GM23338 (cell line): ENCODE measurements around the gene MYBL2. TPM values are rescaled to one million over a fixed set of nuclear protein-coding genes. Genes with fewer than 3 reads are reported as not detected.

ENCODE experiments used
- ATAC-seq: fragments of 200-7000 bp; cut with Tn5 transposase; 3 replicates; pipeline ENCODE4 v1.9.1; 2020
- DNase-seq: peaks from one replicate; pipeline ENCODE4 v3.0.0-alpha.2; 2015; ENCODE audit warnings: low spot score
- H2AFZ ChIP-seq: fragments of 200-600 bp; sonication (generic); 2 replicates; pipeline ENCODE4 v1.8.0; 2016; ENCODE audit warnings: antibody characterized with exemption, mild to moderate bottlenecking, moderate library complexity
- H3F3A ChIP-seq: fragments of 200-600 bp; sonication (generic); replicated peaks from 2 replicates; pipeline ENCODE4 v1.8.0; 2017; ENCODE audit warnings: antibody characterized with exemption, mixed run types, low read depth
- H3K27ac ChIP-seq: fragments of 200-600 bp; sonication (generic); 2 replicates; pipeline ENCODE4 v1.6.1; 2016; ENCODE audit warnings: low read depth
- H3K27me3 ChIP-seq: fragments of 200-600 bp; sonication (generic); 2 replicates; pipeline ENCODE4 v1.8.0; 2016; ENCODE audit warnings: mild to moderate bottlenecking, mixed run types, moderate library complexity; ENCODE audit not compliant: insufficient read depth
- H3K36me3 ChIP-seq: fragments of 200-600 bp; sonication (generic); 2 replicates; pipeline ENCODE4 v1.8.0; 2016; ENCODE audit warnings: mild to moderate bottlenecking; ENCODE audit not compliant: insufficient read depth
- H3K4me1 ChIP-seq: fragments of 200-600 bp; sonication (generic); 2 replicates; pipeline ENCODE4 v1.8.0; 2016; ENCODE audit warnings: mild to moderate bottlenecking, moderate library complexity; ENCODE audit not compliant: insufficient read depth
- H3K4me2 ChIP-seq: fragments of 200-600 bp; sonication (generic); 2 replicates; pipeline ENCODE4 v1.7.1; 2017; ENCODE audit warnings: mixed run types
- H3K4me3 ChIP-seq: fragments of 200-600 bp; sonication (generic); 2 replicates; pipeline ENCODE4 v1.6.1; 2016; ENCODE audit warnings: mixed run types
- H3K79me2 ChIP-seq: fragments of 200-600 bp; sonication (generic); replicated peaks from 2 replicates; pipeline ENCODE4 v1.8.0; 2017; ENCODE audit warnings: mild to moderate bottlenecking; ENCODE audit not compliant: insufficient read depth
- H3K9me2 ChIP-seq: fragments of 200-600 bp; sonication (generic); 2 replicates; pipeline ENCODE4 v1.8.0; 2017; ENCODE audit not compliant: insufficient read depth
- H4K20me1 ChIP-seq: fragments of 200-600 bp; sonication (generic); replicated peaks from 2 replicates; pipeline ENCODE4 v1.8.0; 2017; ENCODE audit warnings: mild to moderate bottlenecking; ENCODE audit not compliant: insufficient read depth
- H3K27ac Mint-ChIP-seq: 2 replicates; pipeline ENCODE4 v1.8.0; 2020; ENCODE audit warnings: inconsistent platforms, mild to moderate bottlenecking, moderate library complexity, mixed read lengths
- H3K27me3 Mint-ChIP-seq: 3 replicates; pipeline ENCODE4 v1.8.0; 2022; ENCODE audit warnings: low read depth, mild to moderate bottlenecking, moderate library complexity, mixed read lengths, inconsistent platforms; ENCODE audit not compliant: insufficient read depth, poor library complexity
- H3K36me3 Mint-ChIP-seq: 3 replicates; pipeline ENCODE4 v1.8.0; 2021; ENCODE audit warnings: low read depth, mild to moderate bottlenecking, inconsistent platforms, moderate library complexity, mixed read lengths
- H3K4me1 Mint-ChIP-seq: 3 replicates; pipeline ENCODE4 v1.8.0; 2020; ENCODE audit warnings: mild to moderate bottlenecking, inconsistent platforms, mixed read lengths
- H3K4me3 Mint-ChIP-seq: 3 replicates; pipeline ENCODE4 v1.8.0; 2021; ENCODE audit warnings: moderate library complexity, mild to moderate bottlenecking, inconsistent platforms, mixed read lengths
- H3K9me3 Mint-ChIP-seq: 3 replicates; pipeline ENCODE4 v1.8.0; 2020; ENCODE audit warnings: moderate library complexity, mild to moderate bottlenecking, inconsistent platforms, mixed read lengths
- CREB1 ChIP-seq: fragments of 250-450 bp; sonication (Bioruptor Pico); IDR thresholded peaks from 2 replicates; pipeline ENCODE4 v1.5.0; 2020; ENCODE audit warnings: low read depth, mild to moderate bottlenecking, moderate library complexity
- CTCF ChIP-seq, 2 experiments: fragments of 200-600 bp in 1 of 2; sonication (generic) in 1 of 2; conservative IDR thresholded peaks; 2 replicates each; pipeline versions ENCODE4 v1.5.1 to v1.6.1; 2016 to 2017; ENCODE audit warnings: antibody characterized with exemption in 2 of 2, low read depth in 2 of 2, mild to moderate bottlenecking in 2 of 2, moderate library complexity in 1 of 2
- EZH2 ChIP-seq: fragments of 200-600 bp; sonication (generic); IDR thresholded peaks from one replicate; pipeline ENCODE4 v1.8.0; 2017; ENCODE audit warnings: antibody characterized with exemption, mild to moderate bottlenecking, low read depth; ENCODE audit not compliant: unreplicated experiment
- EZH2phosphoT487 ChIP-seq: fragments of 200-600 bp; sonication (generic); IDR thresholded peaks from one replicate; pipeline ENCODE4 v1.8.1; 2018; ENCODE audit warnings: antibody characterized with exemption; ENCODE audit not compliant: unreplicated experiment
- JUNB ChIP-seq: IDR thresholded peaks from one replicate; pipeline ENCODE4 v1.6.1; 2016; ENCODE audit warnings: antibody characterized with exemption; ENCODE audit not compliant: unreplicated experiment
- NANOG ChIP-seq: IDR thresholded peaks from 2 replicates; pipeline ENCODE4 v1.6.1; 2016; ENCODE audit warnings: antibody characterized with exemption, borderline replicate concordance
- POLR2AphosphoS5 ChIP-seq: IDR thresholded peaks from 2 replicates; pipeline ENCODE4 v1.6.1; 2016; ENCODE audit warnings: antibody characterized with exemption, low read depth
- REST ChIP-seq: IDR thresholded peaks from one replicate; pipeline ENCODE4 v1.6.1; 2018; ENCODE audit warnings: antibody characterized with exemption; ENCODE audit not compliant: unreplicated experiment
- STAT1 ChIP-seq: IDR thresholded peaks from one replicate; pipeline ENCODE4 v1.6.1; 2016; ENCODE audit warnings: antibody characterized with exemption; ENCODE audit not compliant: unreplicated experiment
- ZNF114 ChIP-seq: fragments of 250-450 bp; sonication (Bioruptor Pico); IDR thresholded peaks from 2 replicates; pipeline ENCODE4 v1.5.0; 2020; ENCODE audit warnings: mild to moderate bottlenecking, moderate library complexity
- ZNF462 ChIP-seq: fragments of 250-450 bp; sonication (Bioruptor Pico); IDR thresholded peaks from 2 replicates; pipeline ENCODE4 v1.5.0; 2020; ENCODE audit warnings: mild to moderate bottlenecking, moderate library complexity
- polyA plus RNA-seq: library from polyadenylated mRNA; unstranded; fragments of >200 nt; fragmentation: Nextera tagmentation; extraction: Ambion mirVana; gene quantifications from 2 replicates; pipeline ENCODE4 v1.2.1, GENCODE V29; 2016
- total RNA-seq: library from RNA; depleted of rRNA; stranded (reverse); fragments of >200 nt; shearing (Covaris generic); gene quantifications from 2 replicates; pipeline ENCODE4 v1.2.3, GENCODE V29; 2014

Gene MYBL2
- total and polyA plus RNA-seq, 2 experiments from 2014 or later, result 72.3 to 131 TPM

- DNase-seq, result no peak
- Histone ChIP-seq H3K27me3 (no peaks in the 10 kb centered on the region), H4K20me1 (no peaks in the 10 kb centered on the region), H3K9me2 (no peaks in the 10 kb centered on the region), H3F3A (no peaks in the 10 kb centered on the region), H3K27ac (no peak overlapping the region), H2AFZ (no peak overlapping the region), H3K4me1 (no peaks in the 10 kb centered on the region), H3K4me3 (no peak overlapping the region), H3K79me2 (no peaks in the 10 kb centered on the region), H3K4me2 (no peak overlapping the region), H3K36me3 (peaks cover 6% of the 10 kb centered on the region; the same call in 1 of the 2 replicates)
- no peak for TF ChIP-seq ZNF114
- TF ChIP-seq ZNF462 (CRISPR knock-in tag), result no peak
- no peak for TF ChIP-seq CTCF (conservative IDR thresholded peaks at IDR 0.05; ENCODE audit: low read depth in 2 of 2)
- no peak for TF ChIP-seq JUNB
- no peak for TF ChIP-seq EZH2
- TF ChIP-seq NANOG, result no peak
- TF ChIP-seq STAT1, result no peak
- no peak for TF ChIP-seq REST
- no peak for TF ChIP-seq POLR2AphosphoS5
- TF ChIP-seq EZH2phosphoT487, result no peak
- TF ChIP-seq CREB1 (CRISPR knock-in tag), result no peak
- H3K27ac Mint-ChIP-seq, result no peak overlapping the region
- H3K36me3 Mint-ChIP-seq, result peaks cover 36% of the 10 kb centered on the region
- no peak for ATAC-seq
- no peaks in the 10 kb centered on the region for H3K27me3 Mint-ChIP-seq
- no peaks in the 10 kb centered on the region for H3K9me3 Mint-ChIP-seq
- no peaks in the 10 kb centered on the region for H3K4me1 Mint-ChIP-seq
- no peak overlapping the region for H3K4me3 Mint-ChIP-seq
Observed at GRCh38 chr20:43642548-43642947, 24.4 kb upstream of the MYBL2 start.
